Measurements from ENCODE around the gene MRPS7. TPM values are rescaled to one million over a fixed set of nuclear protein-coding genes. Genes with fewer than 3 reads are reported as not detected.
A peak's percentile ranks its signal among the peaks of the same experiment; 100 is the strongest.

Gene MRPS7
- total RNA-seq, 2 experiments from 2014 or later: 103 to 127 TPM

DNA sequence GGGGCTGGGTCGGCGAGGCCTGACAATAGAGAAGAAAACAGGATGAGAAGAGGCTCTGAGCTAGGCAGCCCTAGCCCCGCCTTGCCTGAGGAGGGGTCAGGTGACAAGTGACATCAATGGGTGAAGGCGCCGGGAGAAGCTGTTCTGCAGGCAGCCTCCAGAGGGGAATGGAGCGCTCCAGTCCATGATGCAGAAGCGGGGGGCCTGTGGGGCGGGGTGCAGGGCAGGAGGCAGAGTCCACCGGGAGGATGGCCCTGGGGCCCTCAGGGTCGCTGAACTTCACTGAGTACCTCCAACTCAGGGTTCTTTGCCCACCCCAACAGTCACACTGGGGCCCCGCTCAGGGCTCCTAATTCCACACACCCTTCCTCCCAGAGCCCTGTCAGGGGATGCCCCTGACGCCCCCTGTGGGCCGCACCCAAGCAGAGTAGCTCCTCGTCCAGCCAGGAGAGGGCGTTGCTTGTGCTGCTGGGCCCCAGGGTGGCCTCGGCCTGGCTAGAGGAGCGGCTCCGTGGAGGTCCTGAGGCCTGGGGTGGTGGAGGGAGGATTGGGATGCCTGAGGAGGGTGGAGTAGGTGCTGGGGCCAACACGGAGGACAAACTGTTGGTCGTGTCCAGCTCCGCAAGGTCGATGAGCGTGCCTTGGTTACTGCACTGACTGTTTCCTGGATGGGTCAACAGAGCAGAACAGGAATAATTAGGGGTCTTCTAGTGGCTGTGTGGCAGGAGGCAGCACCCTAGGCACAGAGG, 21.1 kb upstream of the MRPS7 start:
- TF ChIP-seq CTCF (conservative IDR thresholded peaks at IDR 0.05; ENCODE audit: low read length): peak; percentile 100
- TF ChIP-seq EZH2phosphoT487 (IDR thresholded peaks at IDR 0.05; ENCODE audit: borderline replicate concordance, low read depth, low read length): no peak
- no peak overlapping the region for H3K4me2 ChIP-seq (ENCODE audit: low read length)
- no peaks in the 10 kb centered on the region for H3K79me2 ChIP-seq (ENCODE audit: insufficient read depth, low read depth, low read length)
- no peaks in the 10 kb centered on the region for H4K20me1 ChIP-seq (ENCODE audit: insufficient read depth, low read length)
- H3K9me2 ChIP-seq (ENCODE audit: insufficient read depth, low read length): no peaks in the 10 kb centered on the region
- intact Hi-C loops (cut with micrococcal nuclease; ENCODE audit: unreplicated experiment): loop anchor here (1.0 to 5.0 kb wide), 3 partner anchors 31 to 172 kb away; partner anchors contain the start of genes MIF4GD and NUP85
- no peaks in the 10 kb centered on the region for H3K9me3 ChIP-seq (ENCODE audit: low read length)
- BruUV-seq (replicated peaks): no TSS peak
- H3K4me1 ChIP-seq (ENCODE audit: insufficient read depth, low read length, poor library complexity, severe bottlenecking): peaks cover 46% of the 10 kb centered on the region
- POLR2A ChIA-PET: interaction anchor here (0.6 to 1.2 kb wide), 3 partner anchors 12 to 172 kb away, joined by 3 to 11 read pairs (median 3); no protein-coding TSS in a partner anchor
- peak; percentile 72 for DNase-seq (ENCODE audit: low spot score)
- peaks cover 96% of the 10 kb centered on the region for H3K36me3 ChIP-seq (ENCODE audit: insufficient read depth, low read length)
- no peak overlapping the region for H2AFZ ChIP-seq (ENCODE audit: low read length)
- H3K4me3 ChIP-seq (ENCODE audit: low read depth, low read length, poor library complexity, severe bottlenecking): no peak overlapping the region
- H3K27ac ChIP-seq (ENCODE audit: low read depth, low read length, poor library complexity, severe bottlenecking): no peak overlapping the region
- CTCF ChIA-PET (ENCODE audit: unreplicated experiment): interaction anchor here (0.6 to 1.7 kb wide), 9 partner anchors 9 to 279 kb away, joined by 3 to 8 read pairs (median 4); partner anchors contain the start of genes MIF4GD and SLC25A19

GRCh38 chr17:75241143-75241430, 20.6 kb upstream of the MRPS7 start:
- peaks cover 51% of the 10 kb centered on the region for H3K4me1 ChIP-seq (ENCODE audit: insufficient read depth, low read length, poor library complexity, severe bottlenecking)
- no peak overlapping the region for H3K4me3 ChIP-seq (ENCODE audit: low read depth, low read length, poor library complexity, severe bottlenecking)
- H3K27ac ChIP-seq (ENCODE audit: low read depth, low read length, poor library complexity, severe bottlenecking): no peak overlapping the region
- ChIA-PET POLR2A (no interaction called here), CTCF (ENCODE audit: unreplicated experiment) (interaction anchor here (1.0 kb wide), 2 partner anchors 34 to 48 kb away, joined by 3 to 4 read pairs; partner anchors contain the start of gene SLC25A19)
- TSS peak; percentile 12 for BruUV-seq (replicated peaks)
- TF ChIP-seq EZH2phosphoT487 (IDR thresholded peaks at IDR 0.05; ENCODE audit: borderline replicate concordance, low read depth, low read length): no peak
- TF ChIP-seq CTCF (conservative IDR thresholded peaks at IDR 0.05; ENCODE audit: low read length): no peak
- peaks cover 96% of the 10 kb centered on the region for H3K36me3 ChIP-seq (ENCODE audit: insufficient read depth, low read length)
- no peaks in the 10 kb centered on the region for H4K20me1 ChIP-seq (ENCODE audit: insufficient read depth, low read length)
- H3K4me2 ChIP-seq (ENCODE audit: low read length): no peak overlapping the region
- H3K79me2 ChIP-seq (ENCODE audit: insufficient read depth, low read depth, low read length): no peaks in the 10 kb centered on the region
- no peaks in the 10 kb centered on the region for H3K9me2 ChIP-seq (ENCODE audit: insufficient read depth, low read length)
- no peak for DNase-seq (ENCODE audit: low spot score)
- intact Hi-C loops (cut with micrococcal nuclease; ENCODE audit: unreplicated experiment): loop anchor here (5.0 kb wide), 1 partner anchor 34 kb away; the partner anchor contains the start of gene NUP85
- H3K9me3 ChIP-seq (ENCODE audit: low read length): no peaks in the 10 kb centered on the region
- no peak overlapping the region for H2AFZ ChIP-seq (ENCODE audit: low read length)

DNA sequence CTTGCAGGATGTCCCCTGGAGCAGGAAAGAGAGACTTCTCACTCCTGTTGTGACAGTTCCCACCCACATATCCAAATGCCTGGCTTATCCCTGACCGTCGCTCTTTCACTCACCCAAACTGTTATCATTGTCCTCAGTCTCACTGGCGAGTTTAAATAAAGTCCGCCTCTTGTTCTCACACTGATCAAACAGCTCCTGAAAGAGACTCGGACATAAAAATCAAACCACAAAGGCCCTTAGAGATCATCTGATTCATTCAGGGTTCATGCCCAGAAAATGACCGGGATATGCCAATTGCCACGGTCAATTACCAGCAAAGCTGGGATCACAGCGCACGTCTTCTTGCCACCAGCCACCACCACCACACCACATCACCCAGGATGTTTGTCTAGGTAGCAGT, 20.2 kb upstream of the MRPS7 start:
- H3K27ac ChIP-seq (ENCODE audit: low read depth, low read length, poor library complexity, severe bottlenecking): peak overlapping the region; percentile 75
- DNase-seq (ENCODE audit: low spot score): no peak
- no peak for TF ChIP-seq EZH2phosphoT487 (IDR thresholded peaks at IDR 0.05; ENCODE audit: borderline replicate concordance, low read depth, low read length)
- TF ChIP-seq CTCF (conservative IDR thresholded peaks at IDR 0.05; ENCODE audit: low read length): no peak

More for the DNA sequence above, 20.2 kb upstream of the MRPS7 start:
- intact Hi-C loops (cut with micrococcal nuclease; ENCODE audit: unreplicated experiment): loop anchor here (5.0 kb wide), 1 partner anchor 34 kb away; the partner anchor contains the start of gene NUP85
- H3K9me2 ChIP-seq (ENCODE audit: insufficient read depth, low read length): no peaks in the 10 kb centered on the region
- H3K4me1 ChIP-seq (ENCODE audit: insufficient read depth, low read length, poor library complexity, severe bottlenecking): peaks cover 55% of the 10 kb centered on the region
- H3K36me3 ChIP-seq (ENCODE audit: insufficient read depth, low read length): peaks cover 96% of the 10 kb centered on the region
- H3K4me2 ChIP-seq (ENCODE audit: low read length): no peak overlapping the region
- no peak overlapping the region for H3K4me3 ChIP-seq (ENCODE audit: low read depth, low read length, poor library complexity, severe bottlenecking)
- no peak overlapping the region for H2AFZ ChIP-seq (ENCODE audit: low read length)
- no peaks in the 10 kb centered on the region for H3K9me3 ChIP-seq (ENCODE audit: low read length)
- H4K20me1 ChIP-seq (ENCODE audit: insufficient read depth, low read length): no peaks in the 10 kb centered on the region
- POLR2A ChIA-PET: interaction anchor here (1.6 to 1.7 kb wide), 2 partner anchors 19 to 20 kb away, joined by 5 to 9 read pairs; partner anchors contain the start of genes GGA3 and MRPS7
- no peaks in the 10 kb centered on the region for H3K79me2 ChIP-seq (ENCODE audit: insufficient read depth, low read depth, low read length)
- CTCF ChIA-PET (ENCODE audit: unreplicated experiment): no interaction called here
- BruUV-seq (replicated peaks): no TSS peak
